OCI-LY7 (cell line): ENCODE data around the gene GDPD2. TPM values are rescaled to one million over a fixed set of nuclear protein-coding genes. Genes with fewer than 3 reads are reported as not detected.

Experiments
- BruUV-seq: library from RNA; stranded (reverse); fragments of 400-500 nt; replicated peaks from 2 replicates; lab custom pipeline; 2021; lab: Mats Ljungman, UMichigan
- CTCF ChIA-PET: fragments of 300-600 bp; sonication (Branson Sonifier 250); formaldehyde crosslinking; loops from one replicate; lab custom pipeline; 2022; ENCODE audit warnings: antibody characterized with exemption; ENCODE audit not compliant: unreplicated experiment; lab: Charles Lee
- POLR2A ChIA-PET: fragments of 300-600 bp; sonication (Branson Sonifier 250); formaldehyde crosslinking; loops from one replicate; lab custom pipeline; 2022; ENCODE audit warnings: antibody characterized with exemption; lab: Charles Lee
- DNase-seq: peaks from one replicate; pipeline ENCODE4 v3.0.0-alpha.2; 2015; ENCODE audit warnings: low spot score
- H2AFZ ChIP-seq: fragments of 200-600 bp; sonication (generic), shearing (Covaris generic); 2 replicates; pipeline ENCODE4 v1.6.1; 2014; ENCODE audit warnings: mild to moderate bottlenecking, antibody characterized with exemption, low read length, moderate library complexity
- H3K27ac ChIP-seq: fragments of 200-600 bp; sonication (generic); 2 replicates; pipeline ENCODE4 v1.5.1; 2014; ENCODE audit warnings: mixed run types, low read depth, mild to moderate bottlenecking, moderate library complexity, low read length, inconsistent platforms; ENCODE audit not compliant: poor library complexity, severe bottlenecking
- H3K36me3 ChIP-seq: fragments of 200-600 bp; sonication (generic); 2 replicates; pipeline ENCODE4 v1.6.1; 2014; ENCODE audit warnings: mild to moderate bottlenecking, antibody characterized with exemption, low read length, moderate library complexity, mixed read lengths; ENCODE audit not compliant: insufficient read depth
- H3K4me1 ChIP-seq: fragments of 200-600 bp; sonication (generic); 2 replicates; pipeline ENCODE4 v1.5.1; 2014; ENCODE audit warnings: mild to moderate bottlenecking, low read length; ENCODE audit not compliant: insufficient read depth, poor library complexity, severe bottlenecking
- H3K4me2 ChIP-seq: fragments of 200-600 bp; sonication (generic); 2 replicates; pipeline ENCODE4 v1.6.1; 2014; ENCODE audit warnings: mild to moderate bottlenecking, low read length
- H3K4me3 ChIP-seq: fragments of 200-600 bp; sonication (generic); 2 replicates; pipeline ENCODE4 v1.5.1; 2014; ENCODE audit warnings: mild to moderate bottlenecking, low read depth, low read length; ENCODE audit not compliant: poor library complexity, severe bottlenecking
- H3K79me2 ChIP-seq: fragments of 200-600 bp; sonication (generic); 2 replicates; pipeline ENCODE4 v1.6.1; 2016; ENCODE audit warnings: low read depth, mild to moderate bottlenecking, low read length, moderate library complexity, mixed read lengths; ENCODE audit not compliant: insufficient read depth
- H3K9me2 ChIP-seq: fragments of 200-600 bp; sonication (generic); 2 replicates; pipeline ENCODE4 v1.6.1; 2016; ENCODE audit warnings: mild to moderate bottlenecking, low read length, mixed read lengths; ENCODE audit not compliant: insufficient read depth
- H3K9me3 ChIP-seq: fragments of 200-600 bp; sonication (generic); 2 replicates; pipeline ENCODE4 v1.6.1; 2014; ENCODE audit warnings: mild to moderate bottlenecking, mixed run types, low read length, mixed read lengths
- H4K20me1 ChIP-seq: fragments of 200-600 bp; sonication (generic); 2 replicates; pipeline ENCODE4 v1.6.1; 2014; ENCODE audit warnings: mild to moderate bottlenecking, antibody characterized with exemption, low read length, moderate library complexity, mixed read lengths; ENCODE audit not compliant: insufficient read depth
- EZH2phosphoT487 ChIP-seq: fragments of 200-600 bp; sonication (generic); IDR thresholded peaks from 2 replicates; pipeline ENCODE4 v1.6.1; 2018; ENCODE audit warnings: low read depth, borderline replicate concordance, mild to moderate bottlenecking, mixed run types, antibody characterized with exemption, low read length, moderate library complexity, mixed read lengths
- intact Hi-C: fragments of 100-400 bp; cut with micrococcal nuclease; formaldehyde crosslinking; loops from one replicate; pipeline ENCODE4 v1.10.0; 2022; ENCODE audit not compliant: unreplicated experiment
- total RNA-seq, 2 experiments: library from RNA; depleted of rRNA in 1 of 2; stranded (reverse); fragments of >200 nt in 1 of 2; shearing (Covaris generic) in 1 of 2; gene quantifications; 2 replicates each; pipeline ENCODE4 v1.2.3, GENCODE V29; 2014 to 2022
- TF ChIP-seq, protein P1 (sequence below): fragments of 200-600 bp; sonication (generic); conservative IDR thresholded peaks from 2 replicates; pipeline ENCODE4 v1.5.1; 2014; ENCODE audit warnings: mild to moderate bottlenecking, antibody characterized with exemption, low read length, moderate library complexity, mixed read lengths

GDPD2 gene
- total RNA-seq, 2 experiments from 2014 or later, result 0.16 TPM; not detected in 1

DNA sequence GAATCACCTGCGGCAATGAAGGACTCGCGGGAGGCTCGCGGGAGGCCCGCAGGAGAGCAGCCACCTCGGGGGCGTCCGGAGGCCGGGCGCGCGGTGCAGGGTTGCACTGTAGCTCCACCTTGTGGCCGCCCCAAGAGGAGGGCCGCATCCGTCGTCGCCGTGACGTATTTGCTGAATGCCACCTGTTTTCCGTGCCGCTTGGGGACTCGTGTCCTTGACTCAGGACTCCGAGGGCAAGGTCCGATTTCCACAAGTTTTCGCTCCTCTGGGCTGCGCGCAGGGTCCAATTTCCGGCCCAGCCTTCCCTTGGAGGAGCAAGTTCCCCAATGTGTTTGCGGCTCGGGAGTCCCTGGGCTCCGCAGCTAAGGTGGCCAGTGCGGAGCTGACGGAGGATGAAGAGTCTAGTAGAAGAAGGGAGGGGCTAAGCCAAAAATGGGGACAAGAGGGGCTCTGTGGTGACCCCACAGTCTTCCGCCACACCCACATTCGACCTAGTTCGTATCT, 10.8 kb downstream of the GDPD2 start:
- no peaks in the 10 kb centered on the region for H3K9me2 ChIP-seq
- H3K9me3 ChIP-seq, result no peaks in the 10 kb centered on the region
- peak; percentile 78 for DNase-seq
- intact Hi-C loops, result loop anchor here (5.0 kb wide), 1 partner anchor 237 kb away; no protein-coding TSS in a partner anchor
- no peaks in the 10 kb centered on the region for H3K36me3 ChIP-seq
- TF ChIP-seq, protein P1, sequence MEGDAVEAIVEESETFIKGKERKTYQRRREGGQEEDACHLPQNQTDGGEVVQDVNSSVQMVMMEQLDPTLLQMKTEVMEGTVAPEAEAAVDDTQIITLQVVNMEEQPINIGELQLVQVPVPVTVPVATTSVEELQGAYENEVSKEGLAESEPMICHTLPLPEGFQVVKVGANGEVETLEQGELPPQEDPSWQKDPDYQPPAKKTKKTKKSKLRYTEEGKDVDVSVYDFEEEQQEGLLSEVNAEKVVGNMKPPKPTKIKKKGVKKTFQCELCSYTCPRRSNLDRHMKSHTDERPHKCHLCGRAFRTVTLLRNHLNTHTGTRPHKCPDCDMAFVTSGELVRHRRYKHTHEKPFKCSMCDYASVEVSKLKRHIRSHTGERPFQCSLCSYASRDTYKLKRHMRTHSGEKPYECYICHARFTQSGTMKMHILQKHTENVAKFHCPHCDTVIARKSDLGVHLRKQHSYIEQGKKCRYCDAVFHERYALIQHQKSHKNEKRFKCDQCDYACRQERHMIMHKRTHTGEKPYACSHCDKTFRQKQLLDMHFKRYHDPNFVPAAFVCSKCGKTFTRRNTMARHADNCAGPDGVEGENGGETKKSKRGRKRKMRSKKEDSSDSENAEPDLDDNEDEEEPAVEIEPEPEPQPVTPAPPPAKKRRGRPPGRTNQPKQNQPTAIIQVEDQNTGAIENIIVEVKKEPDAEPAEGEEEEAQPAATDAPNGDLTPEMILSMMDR, result peak; percentile 70
- TF ChIP-seq EZH2phosphoT487, result no peak
- H3K4me1 ChIP-seq, result peaks cover 7% of the 10 kb centered on the region
- peak overlapping the region; percentile 91 for H2AFZ ChIP-seq
- peak overlapping the region; percentile 100 for H3K4me2 ChIP-seq
- peak overlapping the region; percentile 40 for H3K27ac ChIP-seq
- CTCF ChIA-PET, result interaction anchor here (0.6 kb wide), 1 partner anchor 10 kb away, joined by 3 read pairs; no protein-coding TSS in a partner anchor
- POLR2A ChIA-PET, result no interaction called here
- no peaks in the 10 kb centered on the region for H4K20me1 ChIP-seq
- H3K79me2 ChIP-seq, result no peaks in the 10 kb centered on the region
- peak overlapping the region; percentile 77 for H3K4me3 ChIP-seq
- no TSS peak for BruUV-seq

DNA sequence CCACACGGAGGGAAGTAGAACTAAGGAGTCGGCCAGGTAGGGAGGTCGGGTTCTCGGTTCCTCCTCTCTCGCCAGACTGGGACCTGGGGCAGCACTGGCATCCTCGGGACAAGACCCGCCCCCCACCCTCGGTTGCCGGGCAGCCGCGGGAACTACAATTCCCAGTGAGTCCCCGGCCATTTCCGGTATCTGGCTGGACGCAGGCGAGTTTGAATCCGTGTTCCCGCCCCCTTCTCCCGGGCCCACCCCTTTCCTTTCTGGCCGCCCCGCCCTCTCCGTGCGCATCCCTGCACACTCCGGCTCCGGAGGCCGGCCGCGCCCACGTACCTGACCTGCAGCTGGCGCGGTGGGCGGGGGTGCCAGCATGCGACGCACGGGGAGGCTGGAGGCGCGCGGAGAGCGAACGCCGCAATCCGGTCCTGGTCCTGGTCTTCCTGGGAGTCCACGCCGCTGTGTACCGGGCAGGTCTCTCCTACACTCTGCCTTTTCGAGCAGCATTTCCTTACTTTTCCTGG, 11.3 kb downstream of the GDPD2 start:
- intact Hi-C loops, result loop anchor here (5.0 kb wide), 1 partner anchor 237 kb away; no protein-coding TSS in a partner anchor
- peak; percentile 79 for DNase-seq
- POLR2A ChIA-PET, result no interaction called here

More for the DNA sequence above, 11.3 kb downstream of the GDPD2 start:
- H2AFZ ChIP-seq, result peak overlapping the region; percentile 91
- peak overlapping the region; percentile 100 for H3K4me2 ChIP-seq
- no peaks in the 10 kb centered on the region for H3K9me2 ChIP-seq
- H4K20me1 ChIP-seq, result no peaks in the 10 kb centered on the region
- no peaks in the 10 kb centered on the region for H3K9me3 ChIP-seq
- no TSS peak for BruUV-seq
- peak overlapping the region; percentile 77 for H3K4me3 ChIP-seq
- H3K79me2 ChIP-seq, result no peaks in the 10 kb centered on the region
- CTCF ChIA-PET, result interaction anchor here (0.6 kb wide), 1 partner anchor 232 kb away, joined by 3 read pairs; no protein-coding TSS in a partner anchor
- H3K36me3 ChIP-seq, result no peaks in the 10 kb centered on the region
- H3K4me1 ChIP-seq, result peaks cover 7% of the 10 kb centered on the region
- TF ChIP-seq, protein P1, result no peak
- TF ChIP-seq EZH2phosphoT487, result no peak
- H3K27ac ChIP-seq, result peak overlapping the region; percentile 40
